Small intestine (tissue), 7 donors: Measurements from ENCODE around the gene ARID5B. TPM values are rescaled to one million over a fixed set of nuclear protein-coding genes. Genes with fewer than 3 reads are reported as not detected.

Experiments used
- DNase-seq, 2 donors: peaks; one replicate each; pipeline versions ENCODE4 v3.0.0 to v3.0.0-alpha.2; 2013
- FAIRE-seq: peaks from 2 replicates; lab custom pipeline; 2012; peaks lifted over from hg19 to GRCh38; lab: Jason Lieb, UNC
- H3K27ac ChIP-seq, 3 donors: one replicate each; pipeline ENCODE4 v1.5.1; 2013; ENCODE audit warnings: low read length in 2 of 3, mild to moderate bottlenecking in 2 of 3, control low read depth in 1 of 3, inconsistent platforms in 1 of 3, low read depth in 1 of 3, moderate library complexity in 1 of 3
- H3K27me3 ChIP-seq, 3 donors: one replicate each; pipeline ENCODE4 v1.6.1; 2013; ENCODE audit warnings: low read length in 3 of 3, inconsistent platforms in 1 of 3; ENCODE audit not compliant: control insufficient read depth in 3 of 3, insufficient read depth in 3 of 3
- H3K36me3 ChIP-seq, 3 donors: one replicate each; pipeline ENCODE4 v1.6.1; 2013; ENCODE audit warnings: low read length in 3 of 3, inconsistent platforms in 1 of 3, low read depth in 1 of 3, mild to moderate bottlenecking in 1 of 3, moderate library complexity in 1 of 3; ENCODE audit not compliant: control insufficient read depth in 3 of 3, insufficient read depth in 2 of 3
- H3K4me1 ChIP-seq, 3 donors: one replicate each; pipeline ENCODE4 v1.6.1; 2013; ENCODE audit warnings: low read length in 2 of 3, inconsistent platforms in 1 of 3, low read depth in 1 of 3, mild to moderate bottlenecking in 1 of 3, moderate library complexity in 1 of 3; ENCODE audit not compliant: control insufficient read depth in 3 of 3, insufficient read depth in 2 of 3
- H3K4me3 ChIP-seq, 3 donors: one replicate each; pipeline ENCODE4 v1.5.1; 2013; ENCODE audit warnings: low read length in 3 of 3, control low read depth in 1 of 3, inconsistent platforms in 1 of 3, low read depth in 1 of 3, mild to moderate bottlenecking in 1 of 3, moderate library complexity in 1 of 3
- H3K9me3 ChIP-seq, 2 donors: one replicate each; pipeline ENCODE4 v1.6.1; 2013; ENCODE audit warnings: low read depth in 1 of 2, low read length in 1 of 2; ENCODE audit not compliant: control insufficient read depth in 2 of 2, insufficient read depth in 1 of 2
- WGBS, 3 donors: extraction: QIAGEN DNeasy Blood & Tissue Kit; methylation state at CpG; one replicate each; pipeline ENCODE4 v1.1.7; 2013; 5-methylcytosine and 5-hydroxymethylcytosine counted together
- polyA plus RNA-seq, 4 donors: library from polyadenylated mRNA; stranded (reverse) in 3 of 4; unstranded in 1 of 4; fragments of 200-250 nt in 3 of 4; fragments of 120-200 nt in 1 of 4; gene quantifications; one replicate each; pipeline versions ENCODE4 v1.2.1 to v1.2.3, GENCODE V29; 2013
- donor health status: healthy with polysubstance abuse.
- donor health status: control.
- donor health status: control.
- donor health status: Bipolar disorder and iron deficiency.
- donor health status: healthy.

Gene ARID5B
- polyA plus RNA-seq, 4 donors = 1.1 to 24.6 (median 6.7) TPM

GRCh38 chr10:61904733-61905725 lies 3.5 kb downstream of the ARID5B start:
- H3K4me3 ChIP-seq = peak overlapping the region in 1 of 3 donors; percentile 81
- peak; percentile 73 to 84 for DNase-seq
- WGBS, 3 donors = 13 to 30% (median 21%) methylated on average over 6 of the region's 6 CpGs

DNA sequence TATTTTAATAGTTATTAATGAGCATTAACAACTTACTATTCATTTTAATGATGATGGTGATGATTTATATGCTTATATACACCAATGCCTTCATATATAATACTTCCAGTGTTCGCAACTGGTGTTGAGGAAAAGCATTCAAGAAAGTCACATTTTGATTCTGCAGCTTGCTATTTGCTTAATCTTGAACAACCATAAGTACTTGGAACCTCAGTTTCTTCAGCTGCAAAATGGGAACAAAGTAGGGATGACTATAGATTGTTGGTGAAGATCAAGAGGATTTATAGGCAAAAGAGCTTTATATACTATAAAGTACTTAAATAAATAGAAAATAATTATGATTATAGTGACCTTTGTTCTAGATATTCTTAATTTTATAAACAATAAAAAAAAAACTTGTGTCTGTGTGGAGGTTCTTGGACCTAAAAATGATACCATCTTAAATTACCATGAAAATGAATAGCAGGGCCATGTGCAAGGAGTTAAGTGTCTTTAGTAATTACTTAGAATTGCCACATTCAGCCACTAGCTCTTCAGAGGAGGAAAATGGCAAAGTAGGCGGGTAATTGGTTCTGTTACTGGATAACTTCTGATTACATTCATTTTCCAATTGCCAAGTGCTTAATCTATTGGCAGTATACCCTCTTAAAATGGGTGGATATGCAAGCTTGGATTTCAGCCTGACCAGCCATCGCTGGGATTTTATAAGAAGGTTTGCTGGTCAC lies 4.5 kb downstream of the ARID5B start:
- no peak overlapping the region for H3K4me3 ChIP-seq
- H3K4me1 ChIP-seq = peaks cover 0 to 28% (median 11%) of the 10 kb centered on the region in 3 donors
- H3K27ac ChIP-seq = peak overlapping the region in 2 of 3 donors; percentile 62 to 92
- FAIRE-seq (peak; percentile 5), DNase-seq (peak; percentile 46 to 51)
- no peaks in the 10 kb centered on the region for H3K36me3 ChIP-seq
- H3K27me3 ChIP-seq = no peaks in the 10 kb centered on the region
- WGBS, 3 donors = 29 to 76% (median 57%) methylated on average over 3 of the region's 3 CpGs
- no peaks in the 10 kb centered on the region for H3K9me3 ChIP-seq

More at GRCh38 chr10:61904733-61905725, 3.5 kb downstream of the ARID5B start:
- Histone ChIP-seq H3K9me3 (no peaks in the 10 kb centered on the region), H3K36me3 (no peaks in the 10 kb centered on the region), H3K27ac (peak overlapping the region; percentile 11 to 92 (median 66)), H3K4me1 (peaks cover 0 to 26% (median 11%) of the 10 kb centered on the region in 3 donors), H3K27me3 (no peaks in the 10 kb centered on the region)
- peak; percentile 15 for FAIRE-seq

GRCh38 chr10:61906562-61906901 lies 5.0 kb downstream of the ARID5B start:
- Histone ChIP-seq H3K27me3 (no peaks in the 10 kb centered on the region), H3K4me1 (peaks cover 0 to 30% (median 13%) of the 10 kb centered on the region in 3 donors), H3K4me3 (no peak overlapping the region), H3K36me3 (peaks cover 0 to under 1% (median under 1%) of the 10 kb centered on the region in 3 donors), H3K27ac (peak overlapping the region in 2 of 3 donors; percentile 13 to 62), H3K9me3 (no peaks in the 10 kb centered on the region)
- DNase-seq = no peak
- 41 to 74% (median 66%) methylated on average over 2 of the region's 2 CpGs for WGBS, 3 donors
- no peak for FAIRE-seq

DNA sequence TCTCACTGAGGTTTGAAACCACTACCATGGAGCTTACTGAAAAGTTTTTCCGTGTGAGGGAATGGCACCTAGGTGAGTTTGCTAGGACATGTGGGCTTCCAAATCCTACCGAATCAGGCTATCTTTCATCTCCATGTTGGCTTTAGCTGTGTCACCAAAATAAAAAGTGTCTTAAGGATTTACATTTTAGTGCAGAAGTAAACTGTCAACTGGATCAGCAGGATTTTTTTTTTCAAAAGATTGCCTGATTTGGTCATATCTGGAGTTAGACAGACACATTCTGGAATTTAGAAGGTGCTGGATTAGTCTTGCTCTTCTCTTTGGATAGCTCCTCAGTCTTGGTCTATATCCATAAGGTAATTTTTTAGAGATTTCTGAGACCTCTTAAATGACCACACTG lies 5.5 kb downstream of the ARID5B start:
- FAIRE-seq (no peak), DNase-seq (no peak)
- Histone ChIP-seq H3K4me3 (no peak overlapping the region), H3K9me3 (no peaks in the 10 kb centered on the region), H3K4me1 (peaks cover 0 to 35% (median 16%) of the 10 kb centered on the region in 3 donors), H3K27ac (no peak overlapping the region), H3K27me3 (no peaks in the 10 kb centered on the region), H3K36me3 (peaks cover 0 to 3% (median 1%) of the 10 kb centered on the region in 3 donors)
- WGBS, 3 donors = 42 to 77% (median 74%) methylated on average over 2 of the region's 2 CpGs

- Histone ChIP-seq H3K36me3 (peaks cover 0 to 3% (median 1%) of the 10 kb centered on the region in 3 donors), H3K9me3 (no peaks in the 10 kb centered on the region), H3K27ac (no peak overlapping the region), H3K4me3 (no peak overlapping the region), H3K27me3 (no peaks in the 10 kb centered on the region), H3K4me1 (peaks cover 0 to 35% (median 16%) of the 10 kb centered on the region in 3 donors)
- WGBS, 3 donors = 51 to 66% (median 66%) methylated on average over 3 of the region's 3 CpGs
- FAIRE-seq (no peak), DNase-seq (no peak)
Observed at GRCh38 chr10:61907587-61907986, 6.1 kb downstream of the ARID5B start.

GRCh38 chr10:61910226-61910805 lies 8.8 kb downstream of the ARID5B start:
- 68 to 84% (median 78%) methylated on average over 6 of the region's 6 CpGs for WGBS, 3 donors
- Histone ChIP-seq H3K4me1 (peaks cover 0 to 22% (median 12%) of the 10 kb centered on the region in 3 donors), H3K27me3 (no peaks in the 10 kb centered on the region), H3K4me3 (no peak overlapping the region), H3K27ac (no peak overlapping the region), H3K36me3 (peaks cover 0 to 14% (median 1%) of the 10 kb centered on the region in 3 donors), H3K9me3 (no peaks in the 10 kb centered on the region)
- DNase-seq = no peak
- FAIRE-seq = no peak

DNA sequence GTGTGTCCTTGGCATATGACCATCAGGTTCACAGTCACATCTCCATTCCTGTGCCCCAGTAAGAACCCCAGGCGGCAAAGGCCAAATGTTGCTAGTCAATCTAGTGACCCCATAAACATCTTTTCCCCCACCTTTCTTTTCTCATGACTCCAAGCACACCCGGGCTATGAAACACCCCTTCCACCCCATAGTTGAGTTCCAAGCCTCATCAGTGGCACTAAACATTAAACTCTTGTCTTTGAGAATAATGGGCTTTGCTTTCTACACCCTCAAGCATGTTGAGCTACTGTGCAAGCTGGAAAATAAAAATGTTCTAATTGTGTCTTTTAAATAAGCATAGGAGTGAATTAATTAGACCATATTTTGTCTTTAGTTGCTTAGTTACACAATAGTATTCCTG lies 9.4 kb downstream of the ARID5B start:
- WGBS, 3 donors = 50 to 80% (median 63%) methylated on average over 2 of the region's 2 CpGs
- DNase-seq (no peak), FAIRE-seq (no peak)
- Histone ChIP-seq H3K27me3 (no peaks in the 10 kb centered on the region), H3K27ac (no peak overlapping the region), H3K36me3 (peaks cover 0 to 19% (median 1%) of the 10 kb centered on the region in 3 donors), H3K9me3 (no peaks in the 10 kb centered on the region), H3K4me3 (no peak overlapping the region), H3K4me1 (peaks cover 0 to 19% (median 10%) of the 10 kb centered on the region in 3 donors)

DNA sequence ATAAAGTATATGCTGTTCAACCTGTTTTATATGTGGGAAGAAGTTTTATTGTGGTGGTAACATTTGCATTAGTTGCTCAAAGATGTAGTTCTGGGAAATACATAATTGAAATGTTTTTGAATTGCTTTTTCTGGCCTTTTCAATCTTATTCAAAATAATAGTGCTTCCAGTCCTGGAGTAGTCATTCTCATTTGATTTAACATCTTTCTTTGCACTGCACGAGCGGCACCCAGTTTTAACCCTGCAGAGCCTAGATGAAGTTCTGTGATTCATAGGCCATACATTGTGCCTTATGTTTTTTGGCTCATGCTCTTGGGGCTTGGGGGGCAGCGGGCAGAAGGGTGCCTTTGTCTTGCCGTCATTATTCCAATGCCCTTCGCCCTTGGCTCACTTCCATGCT lies 9.9 kb downstream of the ARID5B start:
- 13 to 54% (median 28%) methylated on average over 5 of the region's 5 CpGs for WGBS, 3 donors
- Histone ChIP-seq H3K9me3 (no peaks in the 10 kb centered on the region), H3K27me3 (no peaks in the 10 kb centered on the region), H3K4me1 (peaks cover 0 to 14% (median 6%) of the 10 kb centered on the region in 3 donors), H3K27ac (no peak overlapping the region), H3K36me3 (peaks cover 1 to 21% (median 2%) of the 10 kb centered on the region in 3 donors), H3K4me3 (no peak overlapping the region)
- DNase-seq (no peak), FAIRE-seq (no peak)
